HepG2 (cell line): ENCODE data around the gene RSL1D1. TPM values are rescaled to one million over a fixed set of nuclear protein-coding genes. Genes with fewer than 3 reads are reported as not detected.

Experiments
- ATAC-seq: fragments of 200-7000 bp; cut with Tn5 transposase; 3 replicates; pipeline ENCODE4 v1.9.1; 2020; ENCODE audit warnings: mild to moderate bottlenecking, moderate library complexity
- BruUV-seq: library from RNA; stranded (reverse); fragments of 400-500 nt; replicated peaks from 2 replicates; lab custom pipeline; 2021; lab: Mats Ljungman, UMichigan
- CTCF ChIA-PET: fragments of 300-600 bp; formaldehyde crosslinking; extraction: SDS; loops from one replicate; lab custom pipeline; 2021; ENCODE audit warnings: low total read pairs, inconsistent platforms, low intra/inter-chr PET ratio; lab: Yijun Ruan, JAX
- POLR2A ChIA-PET: fragments of 350-600 bp; sonication (Branson Sonifier 250); formaldehyde crosslinking; loops from one replicate; lab custom pipeline; 2020; ENCODE audit warnings: antibody characterized with exemption, inconsistent platforms; lab: Yijun Ruan, JAX
- DNase-seq: peaks from one replicate; pipeline ENCODE4 v3.0.0-alpha.2; 2015; ENCODE audit warnings: low spot score
- FAIRE-seq: peaks from 3 replicates; lab custom pipeline; 2011; peaks lifted over from hg19 to GRCh38; lab: Jason Lieb, UNC
- H2AFZ ChIP-seq: one replicate; pipeline ENCODE4 v1.6.1; 2011; ENCODE audit warnings: low read length, inconsistent platforms
- H3K27ac ChIP-seq: fragments of 300-600 bp; 3 replicates; pipeline ENCODE4 v1.8.0; 2011; ENCODE audit warnings: mixed run types, mild to moderate bottlenecking, mixed read lengths, low read length, inconsistent platforms; ENCODE audit not compliant: insufficient read depth; ENCODE audit errors: extremely low read length
- H3K27me3 ChIP-seq, 2 experiments: fragments of 200-600 bp in 1 of 2; 2 replicates in 1 of 2; 3 replicates in 1 of 2; pipeline versions ENCODE4 v1.6.0 to v1.8.0; 2011; ENCODE audit warnings: low read length in 2 of 2, mild to moderate bottlenecking in 2 of 2, moderate library complexity in 2 of 2, inconsistent platforms in 1 of 2; ENCODE audit not compliant: insufficient read depth in 2 of 2, control insufficient read depth in 1 of 2
- H3K36me3 ChIP-seq, 2 experiments: fragments of 200-600 bp in 1 of 2; replicated peaks in 1 of 2; 2 replicates in 1 of 2; 3 replicates in 1 of 2; pipeline versions ENCODE4 v1.5.1 to v1.8.0; 2011; ENCODE audit warnings: low read length in 2 of 2, inconsistent platforms in 1 of 2; ENCODE audit not compliant: insufficient read depth in 2 of 2, control insufficient read depth in 1 of 2
- H3K4me1 ChIP-seq: 2 replicates; pipeline ENCODE4 v1.5.1; 2012; ENCODE audit warnings: low read length, inconsistent platforms; ENCODE audit not compliant: insufficient read depth
- H3K4me2 ChIP-seq: 2 replicates; pipeline ENCODE4 v1.6.0; 2011; ENCODE audit warnings: low read depth, low read length, inconsistent platforms
- H3K4me3 ChIP-seq, 3 experiments: fragments of 200-600 bp in 1 of 3; sonication (generic), shearing (Covaris generic) in 1 of 3; replicated peaks in 1 of 3; 2 replicates each; pipeline ENCODE4 v1.5.1; 2011 to 2016; ENCODE audit warnings: low read length in 3 of 3, inconsistent platforms in 2 of 3, low read depth in 2 of 3, mild to moderate bottlenecking in 2 of 3, control low read depth in 1 of 3, mixed read lengths in 1 of 3; ENCODE audit not compliant: insufficient read depth in 1 of 3
- H3K79me2 ChIP-seq: one replicate; pipeline ENCODE4 v1.6.1; 2011; ENCODE audit warnings: low read length, inconsistent platforms; ENCODE audit not compliant: insufficient read depth
- H3K9ac ChIP-seq: 2 replicates; pipeline ENCODE4 v1.6.0; 2011; ENCODE audit warnings: mild to moderate bottlenecking, low read depth, low read length, inconsistent platforms; ENCODE audit not compliant: insufficient read depth
- H3K9me3 ChIP-seq: 2 replicates; pipeline ENCODE4 v1.5.1; 2012; ENCODE audit warnings: mild to moderate bottlenecking, low read length
- H4K20me1 ChIP-seq: 2 replicates; pipeline ENCODE4 v1.6.0; 2011; ENCODE audit warnings: inconsistent platforms, mild to moderate bottlenecking, low read length, moderate library complexity; ENCODE audit not compliant: insufficient read depth
- BCLAF1 ChIP-seq: fragments of 450-650 bp; IDR thresholded peaks from 2 replicates; pipeline ENCODE4 v1.6.1; 2017; ENCODE audit warnings: mild to moderate bottlenecking
- HNRNPUL1 ChIP-seq: fragments of 200-400 bp; formaldehyde crosslinking; IDR thresholded peaks from 2 replicates; pipeline ENCODE4 v1.6.1; 2017; ENCODE audit warnings: low read depth, mild to moderate bottlenecking, low read length, moderate library complexity
- KAT2B ChIP-seq: fragments of 150-350 bp; IDR thresholded peaks from 2 replicates; pipeline ENCODE4 v1.6.1; 2014; ENCODE audit warnings: low read depth, low read length, borderline replicate concordance
- MXD4 ChIP-seq: IDR thresholded peaks from 2 replicates; pipeline ENCODE4 v1.6.1; 2016; ENCODE audit warnings: mild to moderate bottlenecking, missing biosample characterization, missing genetic modification reagents
- NONO ChIP-seq, 2 experiments: fragments of 450-650 bp in 1 of 2; sonication (generic) in 1 of 2; formaldehyde crosslinking in 1 of 2; IDR thresholded peaks in 1 of 2; conservative IDR thresholded peaks in 1 of 2; 2 replicates each; pipeline versions ENCODE4 v1.6.1 to v1.8.0; 2017 to 2022; ENCODE audit warnings: mild to moderate bottlenecking in 1 of 2, missing genetic modification reagents in 1 of 2, moderate library complexity in 1 of 2
- PBX2 ChIP-seq: IDR thresholded peaks from 2 replicates; pipeline ENCODE4 v1.6.1; 2016; ENCODE audit warnings: control low read depth
- RAD21 ChIP-seq: fragments of 450-650 bp; formaldehyde crosslinking; IDR thresholded peaks from 2 replicates; pipeline ENCODE4 v1.5.0; 2020; ENCODE audit warnings: mild to moderate bottlenecking
- SCMH1 ChIP-seq: sonication (generic); formaldehyde crosslinking; IDR thresholded peaks from 2 replicates; pipeline ENCODE4 v1.9.0; 2021; ENCODE audit warnings: missing genetic modification reagents, mild to moderate bottlenecking, borderline replicate concordance
- SIN3A ChIP-seq: IDR thresholded peaks from 2 replicates; pipeline ENCODE4 v1.6.1; 2011; ENCODE audit warnings: low read depth, mild to moderate bottlenecking, control low read depth, low read length, borderline replicate concordance
- THAP11 ChIP-seq: IDR thresholded peaks from 2 replicates; pipeline ENCODE4 v1.6.1; 2016; ENCODE audit warnings: missing biosample characterization, missing genetic modification reagents
- UBTF ChIP-seq: sonication (generic); formaldehyde crosslinking; IDR thresholded peaks from 2 replicates; pipeline ENCODE4 v1.4.0; 2020; ENCODE audit warnings: mild to moderate bottlenecking, missing genetic modification reagents
- ZC3H13 ChIP-seq: sonication (generic); formaldehyde crosslinking; IDR thresholded peaks from 2 replicates; pipeline ENCODE4 v1.8.1; 2023; ENCODE audit warnings: mild to moderate bottlenecking, missing genetic modification reagents, moderate library complexity
- ZFP36L1 ChIP-seq: sonication (generic); formaldehyde crosslinking; IDR thresholded peaks from 2 replicates; pipeline ENCODE4 v1.8.0; 2022; ENCODE audit warnings: mild to moderate bottlenecking, missing genetic modification reagents, moderate library complexity
- ZSCAN20 ChIP-seq: sonication (generic); formaldehyde crosslinking; IDR thresholded peaks from 2 replicates; pipeline ENCODE4 v1.4.0; 2020; ENCODE audit warnings: missing genetic modification reagents, mild to moderate bottlenecking, borderline replicate concordance
- WGBS: methylation state at CpG from one replicate; pipeline ENCODE4 v1.1.6; 2017; ENCODE audit warnings: low lambda C conversion rate; 5-methylcytosine and 5-hydroxymethylcytosine counted together
- in situ Hi-C: cut with HindIII; loops from 2 replicates; pipeline ENCODE4 v1.10.0; 2017; ENCODE audit warnings: low pct_unique_long_range_greater_than_20kb; ENCODE audit not compliant: extremely low pct_ligation_motif_present
- intact Hi-C: fragments of 100-400 bp; cut with micrococcal nuclease; formaldehyde crosslinking; loops from one replicate; pipeline ENCODE4 v1.10.0; 2022; ENCODE audit not compliant: unreplicated experiment
- polyA plus RNA-seq, 8 experiments: library from polyadenylated mRNA; depleted of rRNA in 3 of 8; stranded (reverse) in 7 of 8; unstranded in 1 of 8; fragments of >200 nt; fragmentation: Illumina TruSeq in 4 of 8; extraction: Trizol in 4 of 8; gene quantifications; 2 replicates each; pipeline versions ENCODE4 v1.2.1 to v1.2.3, GENCODE V29; 2011 to 2016; ENCODE audit warnings: low read depth in 4 of 8, missing spikeins in 1 of 8, mixed read lengths in 1 of 8; ENCODE audit not compliant: insufficient read depth in 1 of 8
- total RNA-seq, 5 experiments: library from RNA; depleted of rRNA; stranded (reverse); fragments of >200 nt; fragmentation: Illumina TruSeq; extraction: Trizol; gene quantifications; 2 replicates each; pipeline ENCODE4 v1.2.3, GENCODE V29; 2016; ENCODE audit warnings: low read depth in 1 of 5

RSL1D1 gene
- total and polyA plus RNA-seq, 2 of the 13 experiments (the other 11 are each of a cell fraction or from before 2014, with no cell fraction given), result 187 to 343 TPM

GRCh38 chr16:11835309-11835708 is 16.0 kb downstream of the RSL1D1 start (continued):
- no peak for TF ChIP-seq UBTF (CRISPR knock-in tag)
- TF ChIP-seq KAT2B, result no peak
- no peak for TF ChIP-seq ZFP36L1
- TF ChIP-seq SIN3A, result 0 out of 2 replicates have a peak, but pooled peaks have one; percentile 8
- TF ChIP-seq NONO (IDR thresholded peaks at IDR 0.05), result no peak
- TF ChIP-seq NONO (CRISPR knock-in tag; conservative IDR thresholded peaks at IDR 0.05), result no peak
- TF ChIP-seq RAD21 (CRISPR knock-in tag), result 0 out of 2 replicates have a peak, but pooled peaks have one; percentile 16
- no peak for TF ChIP-seq MXD4 (CRISPR knock-in tag)

- DNase-seq (peak; percentile 84), FAIRE-seq (peak; percentile 56)
- TF ChIP-seq SCMH1 (CRISPR knock-in tag) (no peak), BCLAF1 (no peak), PBX2 (CRISPR knock-in tag) (no peak), THAP11 (CRISPR knock-in tag) (0 out of 2 replicates have a peak, but pooled peaks have one; percentile 36), ZC3H13 (CRISPR knock-in tag) (no peak), ZSCAN20 (no peak), HNRNPUL1 (no peak)
Measured at GRCh38 chr16:11833951-11834695, 17.2 kb downstream of the RSL1D1 start.

More at GRCh38 chr16:11833951-11834695, 17.2 kb downstream of the RSL1D1 start:
- Histone ChIP-seq H3K4me2 (no peak overlapping the region), H4K20me1 (no peaks in the 10 kb centered on the region), H3K9me3 (no peaks in the 10 kb centered on the region), H3K79me2 (no peaks in the 10 kb centered on the region), H3K4me3 (no peak overlapping the region), H3K36me3 (peaks cover 22 to 30% of the 10 kb centered on the region in 2 experiments), H3K27ac (no peak overlapping the region), H3K27me3 (no peaks in the 10 kb centered on the region), H2AFZ (no peak overlapping the region), H3K9ac (0 out of 2 replicates have a peak overlapping the region, but pooled peaks have one; percentile 7), H3K4me1 (peaks cover 28% of the 10 kb centered on the region)
- no TSS peak for BruUV-seq
- intact Hi-C loops (no loop called here), in situ Hi-C loops (no loop called here)
- ChIA-PET POLR2A (interaction anchor here (0.6 to 7.3 kb wide), 8 partner anchors 11 to 628 kb away, joined by 3 to 72 read pairs (median 4); partner anchors contain the start of gene RSL1D1), CTCF (no interaction called here)
- 49% methylated on average over 6 of the region's 6 CpGs for WGBS
- ATAC-seq, result peak; percentile 61
